Neutrophil (primary cell): ENCODE measurements around the gene C11orf42.

Source experiments
- H3K27ac ChIP-seq: fragments of 200-600 bp; sonication (generic); 2 replicates; pipeline ENCODE4 v1.5.1; 2016; ENCODE audit warnings: mild to moderate bottlenecking, moderate library complexity
- H3K27me3 ChIP-seq: fragments of 200-600 bp; sonication (generic); 2 replicates; pipeline ENCODE4 v1.6.0; 2016; ENCODE audit warnings: mild to moderate bottlenecking
- H3K36me3 ChIP-seq: fragments of 200-600 bp; sonication (generic); 2 replicates; pipeline ENCODE4 v1.5.1; 2017
- H3K4me1 ChIP-seq, 2 experiments: fragments of 200-600 bp in 1 of 2; sonication (generic) in 1 of 2; 1 replicate in 1 of 2; 2 replicates in 1 of 2; pipeline versions ENCODE4 v1.5.1 to v1.6.1; 2013 to 2016; ENCODE audit warnings: low read depth in 1 of 2, low read length in 1 of 2, mild to moderate bottlenecking in 1 of 2, moderate library complexity in 1 of 2; ENCODE audit not compliant: control insufficient read depth in 1 of 2, insufficient read depth in 1 of 2
- H3K4me3 ChIP-seq, 2 experiments: fragments of 200-600 bp in 1 of 2; sonication (generic) in 1 of 2; 1 replicate in 1 of 2; 2 replicates in 1 of 2; pipeline ENCODE4 v1.5.1; 2013 to 2016; ENCODE audit warnings: low read depth in 1 of 2, low read length in 1 of 2, mild to moderate bottlenecking in 1 of 2, moderate library complexity in 1 of 2
- H3K9me3 ChIP-seq: fragments of 200-600 bp; sonication (generic); 2 replicates; pipeline ENCODE4 v1.5.1; 2016
- CTCF ChIP-seq: fragments of 200-600 bp; sonication (generic); IDR thresholded peaks from 2 replicates; pipeline ENCODE4 v1.5.1; 2016; ENCODE audit warnings: antibody characterized with exemption

Gene C11orf42

GRCh38 chr11:6229911-6230310 is 24.6 kb downstream of the C11orf42 start:
- H3K4me1 ChIP-seq = peaks cover 86 to 90% of the 10 kb centered on the region in 2 experiments
- no peaks in the 10 kb centered on the region for H3K36me3 ChIP-seq
- TF ChIP-seq CTCF = no peak
- peak overlapping the region; percentile 78 for H3K27ac ChIP-seq
- H3K27me3 ChIP-seq = no peaks in the 10 kb centered on the region
- no peaks in the 10 kb centered on the region for H3K9me3 ChIP-seq
- H3K4me3 ChIP-seq = peak overlapping the region; percentile 27 to 41

DNA sequence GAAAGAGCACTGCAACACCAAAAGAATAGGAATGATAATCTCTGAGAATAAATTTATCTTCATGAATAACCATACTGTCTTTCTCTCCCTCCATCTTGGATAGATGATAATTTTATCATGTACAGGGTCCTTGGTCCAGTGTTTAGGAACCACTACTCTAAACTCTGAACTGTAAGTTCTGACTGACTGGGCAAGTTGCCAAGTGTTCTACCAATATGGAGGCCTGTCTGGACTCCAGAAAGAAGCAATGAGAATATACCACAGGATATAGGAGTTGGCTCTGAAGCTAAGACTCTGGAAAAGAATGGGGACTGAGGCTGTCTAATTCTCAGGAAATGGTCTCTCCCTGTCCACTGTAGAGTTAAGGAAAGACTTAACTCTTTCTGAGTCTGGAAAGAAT is 27.5 kb downstream of the C11orf42 start:
- TF ChIP-seq CTCF = no peak
- Histone ChIP-seq H3K27ac (peak overlapping the region; percentile 90), H3K9me3 (no peaks in the 10 kb centered on the region), H3K4me3 (peak overlapping the region; percentile 45 to 97), H3K4me1 (peaks cover 69 to 71% of the 10 kb centered on the region in 2 experiments), H3K36me3 (no peaks in the 10 kb centered on the region), H3K27me3 (no peaks in the 10 kb centered on the region)

GRCh38 chr11:6233984-6234386 is 28.6 kb downstream of the C11orf42 start:
- Histone ChIP-seq H3K4me1 (peaks cover 64% of the 10 kb centered on the region in 2 experiments), H3K27me3 (no peaks in the 10 kb centered on the region), H3K9me3 (no peaks in the 10 kb centered on the region), H3K36me3 (no peaks in the 10 kb centered on the region), H3K4me3 (peak overlapping the region; percentile 75 to 97), H3K27ac (peak overlapping the region; percentile 90)
- TF ChIP-seq CTCF = no peak

GRCh38 chr11:6234387-6235107 is 29.2 kb downstream of the C11orf42 start, which contains the start of gene FHIP1B:
TSS of gene FHIP1B (minus strand) at chr11:6234636. CDS start at chr11:6224516, 10,120 bp downstream.
- H3K36me3 ChIP-seq = no peaks in the 10 kb centered on the region
- H3K27ac ChIP-seq = peak within 1 kb of the TSS; percentile 90
- H3K4me3 ChIP-seq = peak within 1 kb of the TSS; percentile 75 to 97
- H3K4me1 ChIP-seq = peaks cover 64% of the 10 kb centered on the region in 2 experiments
- no peaks in the 10 kb centered on the region for H3K9me3 ChIP-seq
- no peaks in the 10 kb centered on the region for H3K27me3 ChIP-seq
- peak; percentile 42 for TF ChIP-seq CTCF

DNA sequence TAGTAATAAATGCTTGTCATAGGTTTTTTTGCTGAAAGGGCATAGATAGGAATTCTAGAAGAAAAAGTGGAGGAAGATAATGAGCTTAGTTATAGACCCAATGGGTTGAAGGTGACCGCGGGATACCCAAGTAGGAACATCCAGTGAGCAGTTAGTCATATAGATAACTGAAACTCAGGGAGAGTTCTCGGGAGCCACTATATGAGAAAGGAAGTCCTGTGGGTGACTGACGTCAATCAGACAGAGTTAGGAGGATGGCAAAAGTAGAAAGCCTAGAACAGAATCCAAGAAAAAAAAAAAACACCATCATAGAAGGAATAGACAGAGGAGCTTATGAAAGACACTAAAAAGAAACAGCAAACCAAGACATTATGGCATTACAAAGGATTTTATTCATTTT is 31.9 kb downstream of the C11orf42 start:
- no peaks in the 10 kb centered on the region for H3K9me3 ChIP-seq
- H3K27me3 ChIP-seq = no peaks in the 10 kb centered on the region
- no peak for TF ChIP-seq CTCF
- H3K4me1 ChIP-seq = peaks cover 59 to 61% of the 10 kb centered on the region in 2 experiments
- H3K27ac ChIP-seq = no peak overlapping the region
- no peak overlapping the region for H3K4me3 ChIP-seq
- H3K36me3 ChIP-seq = no peaks in the 10 kb centered on the region
